H9 (cell line): Measurements from ENCODE around the gene DDIAS. TPM values are rescaled to one million over a fixed set of nuclear protein-coding genes. Genes with fewer than 3 reads are reported as not detected.

Source experiments
- DNase-seq: peaks from one replicate; pipeline ENCODE4 v3.0.0-alpha.2; 2017
- H2AFZ ChIP-seq: one replicate; pipeline ENCODE4 v1.6.1; 2013; ENCODE audit warnings: mild to moderate bottlenecking, low read length, control low read depth, moderate library complexity
- H2AK5ac ChIP-seq: 2 replicates; pipeline ENCODE4 v1.6.1; 2013; ENCODE audit warnings: low read length, control low read depth, mixed read lengths; ENCODE audit not compliant: insufficient read length
- H2BK120ac ChIP-seq: one replicate; pipeline ENCODE4 v1.6.1; 2013; ENCODE audit warnings: low read depth, mild to moderate bottlenecking, low read length, control low read depth, inconsistent platforms; ENCODE audit not compliant: poor library complexity, severe bottlenecking
- H2BK12ac ChIP-seq: 2 replicates; pipeline ENCODE4 v1.6.1; 2013; ENCODE audit warnings: low read length, control low read depth, mixed read lengths, low read depth; ENCODE audit not compliant: insufficient read length
- H2BK15ac ChIP-seq: 2 replicates; pipeline ENCODE4 v1.6.1; 2013; ENCODE audit warnings: low read depth, low read length, control low read depth
- H2BK20ac ChIP-seq: one replicate; pipeline ENCODE4 v1.6.1; 2013; ENCODE audit warnings: low read depth, mild to moderate bottlenecking, low read length, control low read depth, inconsistent platforms; ENCODE audit not compliant: poor library complexity, severe bottlenecking
- H2BK5ac ChIP-seq: 2 replicates; pipeline ENCODE4 v1.6.1; 2013; ENCODE audit warnings: low read length, control low read depth, mixed read lengths; ENCODE audit not compliant: insufficient read length
- H3K14ac ChIP-seq: 2 replicates; pipeline ENCODE4 v1.6.1; 2013; ENCODE audit warnings: low read length, control low read depth; ENCODE audit not compliant: insufficient read depth
- H3K18ac ChIP-seq: 2 replicates; pipeline ENCODE4 v1.6.1; 2013; ENCODE audit warnings: low read depth, mild to moderate bottlenecking, mixed read lengths, low read length, control low read depth; ENCODE audit not compliant: insufficient read length
- H3K23ac ChIP-seq: 2 replicates; pipeline ENCODE4 v1.6.1; 2013; ENCODE audit warnings: low read length, control low read depth, mixed read lengths, low read depth; ENCODE audit not compliant: insufficient read length
- H3K23me2 ChIP-seq: 2 replicates; pipeline ENCODE4 v1.6.1; 2013; ENCODE audit warnings: low read depth, mild to moderate bottlenecking, mixed read lengths, low read length, control low read depth; ENCODE audit not compliant: insufficient read length, poor library complexity, severe bottlenecking
- H3K27ac ChIP-seq: 2 replicates; pipeline ENCODE4 v1.5.1; 2013; ENCODE audit warnings: low read length, control low read depth, mixed read lengths, low read depth; ENCODE audit not compliant: insufficient read length
- H3K27me3 ChIP-seq: 2 replicates; pipeline ENCODE4 v1.6.1; 2013; ENCODE audit warnings: low read length, control low read depth, inconsistent platforms; ENCODE audit not compliant: insufficient read depth
- H3K4ac ChIP-seq: 2 replicates; pipeline ENCODE4 v1.6.1; 2013; ENCODE audit warnings: low read depth, mild to moderate bottlenecking, control low read depth, inconsistent platforms, low read length, moderate library complexity
- H3K4me1 ChIP-seq: 2 replicates; pipeline ENCODE4 v1.6.1; 2013; ENCODE audit warnings: low read length, control low read depth, inconsistent platforms; ENCODE audit not compliant: insufficient read depth
- H3K4me2 ChIP-seq: 2 replicates; pipeline ENCODE4 v1.6.1; 2013; ENCODE audit warnings: low read length, control low read depth, mixed read lengths; ENCODE audit not compliant: insufficient read length, insufficient read depth
- H3K56ac ChIP-seq: 2 replicates; pipeline ENCODE4 v1.6.1; 2013; ENCODE audit warnings: low read depth, mild to moderate bottlenecking, mixed read lengths, low read length, control low read depth; ENCODE audit not compliant: insufficient read length
- H3K79me1 ChIP-seq: 2 replicates; pipeline ENCODE4 v1.6.1; 2013; ENCODE audit warnings: low read depth, mild to moderate bottlenecking, moderate library complexity, low read length, control low read depth, inconsistent platforms; ENCODE audit not compliant: insufficient read depth, poor library complexity, severe bottlenecking
- H3K79me2 ChIP-seq: 2 replicates; pipeline ENCODE4 v1.6.1; 2013; ENCODE audit warnings: low read length, control low read depth, inconsistent platforms; ENCODE audit not compliant: insufficient read depth
- H3K9ac ChIP-seq: 2 replicates; pipeline ENCODE4 v1.6.1; 2013; ENCODE audit warnings: low read length, control low read depth, mixed read lengths; ENCODE audit not compliant: insufficient read length; ENCODE audit errors: extremely low read depth
- H3K9me3 ChIP-seq: one replicate; pipeline ENCODE4 v1.6.1; 2013; ENCODE audit warnings: low read depth, low read length, inconsistent platforms; ENCODE audit not compliant: control insufficient read depth
- H3T11ph ChIP-seq: one replicate; pipeline ENCODE4 v1.6.1; 2013; ENCODE audit warnings: mild to moderate bottlenecking, low read length, control low read depth, inconsistent platforms
- H4K20me1 ChIP-seq: one replicate; pipeline ENCODE4 v1.6.1; 2013; ENCODE audit not compliant: control insufficient read depth, insufficient read length, insufficient read depth
- H4K5ac ChIP-seq: 2 replicates; pipeline ENCODE4 v1.6.1; 2013; ENCODE audit warnings: low read depth, mild to moderate bottlenecking, mixed read lengths, low read length, control low read depth; ENCODE audit not compliant: insufficient read length
- H4K8ac ChIP-seq: replicated peaks from 2 replicates; pipeline ENCODE4 v1.6.1; 2013; ENCODE audit warnings: low read length, control low read depth, mixed read lengths, low read depth; ENCODE audit not compliant: insufficient read length
- H4K91ac ChIP-seq: 2 replicates; pipeline ENCODE4 v1.6.1; 2013; ENCODE audit warnings: low read depth, mild to moderate bottlenecking, moderate library complexity, mixed read lengths, low read length, control low read depth; ENCODE audit not compliant: insufficient read length
- H3K27ac Mint-ChIP-seq, 3 experiments: 2 replicates in 2 of 3; 3 replicates in 1 of 3; pipeline ENCODE4 v1.8.0; 2020 to 2021; ENCODE audit warnings: mixed read lengths in 3 of 3, mild to moderate bottlenecking in 1 of 3, moderate library complexity in 1 of 3
- H3K27me3 Mint-ChIP-seq: 2 replicates; pipeline ENCODE4 v1.8.0; 2021; ENCODE audit warnings: low read depth, mild to moderate bottlenecking, moderate library complexity, mixed read lengths
- H3K36me3 Mint-ChIP-seq, 3 experiments: 2 replicates in 2 of 3; 3 replicates in 1 of 3; pipeline ENCODE4 v1.8.0; 2020 to 2021; ENCODE audit warnings: low read depth in 3 of 3, mixed read lengths in 3 of 3; ENCODE audit not compliant: insufficient read depth in 1 of 3
- H3K4me1 Mint-ChIP-seq, 2 experiments: 2 replicates each; pipeline ENCODE4 v1.8.0; 2020; ENCODE audit warnings: mixed read lengths in 2 of 2
- H3K4me3 Mint-ChIP-seq, 2 experiments: 2 replicates in 1 of 2; 3 replicates in 1 of 2; pipeline ENCODE4 v1.8.0; 2020 to 2021; ENCODE audit warnings: mild to moderate bottlenecking in 2 of 2, mixed read lengths in 2 of 2, moderate library complexity in 1 of 2
- H3K9me3 Mint-ChIP-seq, 2 experiments: 2 replicates in 1 of 2; 3 replicates in 1 of 2; pipeline ENCODE4 v1.8.0; 2020; ENCODE audit warnings: mild to moderate bottlenecking in 2 of 2, mixed read lengths in 2 of 2, moderate library complexity in 1 of 2
- CTCF ChIP-seq: fragments of 200-600 bp; sonication (generic); conservative IDR thresholded peaks from 3 replicates; pipeline ENCODE4 v1.8.0; 2021; ENCODE audit warnings: antibody characterized with exemption, mild to moderate bottlenecking
- WGBS: extraction: QIAGEN DNeasy Blood & Tissue Kit; methylation state at CpG from one replicate; pipeline ENCODE4 v1.1.7; 2013; ENCODE audit warnings: missing lambda C conversion rate, low lambda C conversion rate, mixed read lengths; ENCODE audit not compliant: insufficient read length; ENCODE audit errors: extremely low coverage; 5-methylcytosine and 5-hydroxymethylcytosine counted together
- total RNA-seq: library from RNA; stranded (reverse); gene quantifications from 2 replicates; pipeline ENCODE4 v1.2.1, GENCODE V29; 2021

DDIAS gene
- total RNA-seq, 1 experiment from 2014 or later = 18.6 TPM

- no CpG with 5 or more reads among the region's 15 CpGs for WGBS
- Histone ChIP-seq H2BK12ac (no peak overlapping the region), H3K79me1 (no peaks in the 10 kb centered on the region), H2BK5ac (no peak overlapping the region), H3K79me2 (peaks cover 11% of the 10 kb centered on the region; the same call in 1 of the 2 replicates), H4K5ac (no peak overlapping the region), H3K27ac (no peak overlapping the region), H4K8ac (no peak overlapping the region), H2BK120ac (no peak overlapping the region), H2BK15ac (no peak overlapping the region), H3K9me3 (no peaks in the 10 kb centered on the region), H3K23ac (no peak overlapping the region), H4K20me1 (no peaks in the 10 kb centered on the region), H3T11ph (no peak overlapping the region), H3K14ac (no peak overlapping the region), H3K9ac (peak overlapping the region; percentile 82), H3K23me2 (peaks cover 16% of the 10 kb centered on the region), H3K4me2 (peak overlapping the region; percentile 90), H2AK5ac (no peak overlapping the region), H4K91ac (no peak overlapping the region), H3K27me3 (no peaks in the 10 kb centered on the region), H3K18ac (no peak overlapping the region), H2BK20ac (no peak overlapping the region), H2AFZ (peak overlapping the region; percentile 5), H3K56ac (no peak overlapping the region), H3K4ac (no peak overlapping the region), H3K4me1 (peaks cover 3% of the 10 kb centered on the region; the same call in 1 of the 2 replicates)
- DNase-seq = no peak
- Mint-ChIP-seq H3K4me1 (peaks cover 29 to 32% of the 10 kb centered on the region in 2 experiments), H3K27ac (peak overlapping the region in 1 of 3 experiments; percentile 99; a peak in 4 of 7 replicates), H3K27me3 (no peaks in the 10 kb centered on the region), H3K9me3 (no peaks in the 10 kb centered on the region), H3K4me3 (peak overlapping the region; percentile 92 to 99), H3K36me3 (no peaks in the 10 kb centered on the region)
- TF ChIP-seq CTCF = no peak
Measured at GRCh38 chr11:82901922-82902485, 468 bp downstream of the DDIAS start.
